PC-9 (cell line): ENCODE results near the gene TANGO6. TPM values are rescaled to one million over a fixed set of nuclear protein-coding genes. Genes with fewer than 3 reads are reported as not detected.

Source experiments
- BruUV-seq: library from RNA; stranded (reverse); fragments of 400-500 nt; replicated peaks from 2 replicates; lab custom pipeline; 2021; lab: Mats Ljungman, UMichigan
- CTCF ChIA-PET: fragments of 300-600 bp; sonication (Branson Sonifier 250); formaldehyde crosslinking; loops from one replicate; lab custom pipeline; 2022; ENCODE audit warnings: antibody characterized with exemption; lab: Charles Lee
- POLR2A ChIA-PET: fragments of 300-600 bp; sonication (Branson Sonifier 250); formaldehyde crosslinking; loops from one replicate; lab custom pipeline; 2022; ENCODE audit warnings: antibody characterized with exemption; ENCODE audit not compliant: unreplicated experiment; lab: Charles Lee
- DNase-seq, 2 experiments: peaks; one replicate each; pipeline versions ENCODE4 v3.0.0 to v3.0.0-alpha.2; 2015 to 2022; ENCODE audit warnings: mixed read lengths in 1 of 2
- H2AFZ ChIP-seq: fragments of 200-600 bp; sonication (generic); 2 replicates; pipeline ENCODE4 v1.8.1; 2017; ENCODE audit warnings: antibody characterized with exemption
- H3F3A ChIP-seq: fragments of 200-600 bp; sonication (generic); 2 replicates; pipeline ENCODE4 v1.8.1; 2017; ENCODE audit warnings: antibody characterized with exemption, mild to moderate bottlenecking, low read depth; ENCODE audit not compliant: insufficient read depth
- H3K27ac ChIP-seq: fragments of 200-600 bp; sonication (generic); 2 replicates; pipeline ENCODE4 v1.6.1; 2016; ENCODE audit warnings: mixed run types
- H3K27me3 ChIP-seq: fragments of 200-600 bp; sonication (generic); 2 replicates; pipeline ENCODE4 v1.6.1; 2016; ENCODE audit warnings: low read depth, mixed run types; ENCODE audit not compliant: insufficient read depth
- H3K36me3 ChIP-seq: fragments of 200-600 bp; sonication (generic); 2 replicates; pipeline ENCODE4 v1.6.1; 2016; ENCODE audit warnings: low read depth, mixed run types
- H3K4me1 ChIP-seq: fragments of 200-600 bp; sonication (generic); replicated peaks from 2 replicates; pipeline ENCODE4 v1.6.1; 2016; ENCODE audit warnings: mixed run types; ENCODE audit not compliant: insufficient read depth
- H3K4me2 ChIP-seq: fragments of 200-600 bp; sonication (generic); 2 replicates; pipeline ENCODE4 v1.6.1; 2017; ENCODE audit warnings: mixed run types
- H3K4me3 ChIP-seq: fragments of 200-600 bp; sonication (generic); 2 replicates; pipeline ENCODE4 v1.6.1; 2016; ENCODE audit warnings: mixed run types
- H3K79me2 ChIP-seq: fragments of 200-600 bp; sonication (generic); 2 replicates; pipeline ENCODE4 v1.6.1; 2017; ENCODE audit warnings: low read depth, mixed run types
- H3K9me2 ChIP-seq: fragments of 200-600 bp; sonication (generic); 2 replicates; pipeline ENCODE4 v1.8.1; 2017; ENCODE audit warnings: mild to moderate bottlenecking; ENCODE audit not compliant: insufficient read depth
- H3K9me3 ChIP-seq: fragments of 200-600 bp; sonication (generic); 2 replicates; pipeline ENCODE4 v1.8.1; 2016; ENCODE audit warnings: low read depth; ENCODE audit not compliant: insufficient read depth
- H4K20me1 ChIP-seq: fragments of 200-600 bp; sonication (generic); 2 replicates; pipeline ENCODE4 v1.8.1; 2017; ENCODE audit not compliant: insufficient read depth
- CTCF ChIP-seq: fragments of 200-600 bp; sonication (generic); conservative IDR thresholded peaks from 2 replicates; pipeline ENCODE4 v1.6.1; 2017; ENCODE audit warnings: mixed run types, antibody characterized with exemption, mild to moderate bottlenecking, moderate library complexity
- EZH2 ChIP-seq: fragments of 200-600 bp; sonication (generic); IDR thresholded peaks from 2 replicates; pipeline ENCODE4 v1.8.0; 2017; ENCODE audit warnings: antibody characterized with exemption, low read depth
- intact Hi-C: fragments of 100-400 bp; cut with micrococcal nuclease; formaldehyde crosslinking; loops from one replicate; pipeline ENCODE4 v1.10.0; 2022; ENCODE audit not compliant: unreplicated experiment
- total RNA-seq: library from RNA; stranded (reverse); gene quantifications from 2 replicates; pipeline ENCODE4 v1.2.3, GENCODE V29; 2021

TANGO6 gene
- total RNA-seq, 1 experiment from 2014 or later: 5.8 TPM

- POLR2A ChIA-PET: interaction anchor here (0.6 kb wide), 1 partner anchor 332 kb away, joined by 9 read pairs; no protein-coding TSS in a partner anchor
- intact Hi-C loops: no loop called here
Observed at GRCh38 chr16:69088684-69089083, 245.4 kb downstream of the TANGO6 start.

GRCh38 chr16:69089091-69089910 lies 246.0 kb downstream of the TANGO6 start:
- Histone ChIP-seq H3K36me3 (no peaks in the 10 kb centered on the region), H3K4me2 (peak overlapping the region; percentile 67), H3K4me1 (peaks cover 23% of the 10 kb centered on the region), H3K27me3 (no peaks in the 10 kb centered on the region), H3K9me2 (no peaks in the 10 kb centered on the region), H3K79me2 (no peaks in the 10 kb centered on the region), H2AFZ (peak overlapping the region; percentile 66; the same call in 1 of the 2 replicates), H3F3A (peaks cover 9% of the 10 kb centered on the region), H3K4me3 (peak overlapping the region; percentile 11; the same call in 1 of the 2 replicates), H3K9me3 (no peaks in the 10 kb centered on the region), H3K27ac (no peak overlapping the region), H4K20me1 (no peaks in the 10 kb centered on the region)
- TF ChIP-seq CTCF (no peak), EZH2 (no peak)
- POLR2A ChIA-PET: interaction anchor here (0.6 kb wide), 1 partner anchor 332 kb away, joined by 9 read pairs; no protein-coding TSS in a partner anchor
- CTCF ChIA-PET: interaction anchor here (0.6 to 0.8 kb wide), 2 partner anchors 12 to 15 kb away, joined by 3 to 4 read pairs; no protein-coding TSS in a partner anchor
- intact Hi-C loops: no loop called here
- DNase-seq: peak; percentile 55 to 62
- no TSS peak for BruUV-seq

More at GRCh38 chr16:69088684-69089083, 245.4 kb downstream of the TANGO6 start:
- Histone ChIP-seq H4K20me1 (no peaks in the 10 kb centered on the region), H3K36me3 (no peaks in the 10 kb centered on the region), H3K4me1 (peaks cover 23% of the 10 kb centered on the region), H3K4me2 (peak overlapping the region; percentile 67), H3K27me3 (no peaks in the 10 kb centered on the region), H2AFZ (no peak overlapping the region), H3K79me2 (no peaks in the 10 kb centered on the region), H3K9me3 (no peaks in the 10 kb centered on the region), H3K4me3 (no peak overlapping the region), H3F3A (peaks cover 9% of the 10 kb centered on the region), H3K27ac (no peak overlapping the region), H3K9me2 (no peaks in the 10 kb centered on the region)
- CTCF ChIA-PET: interaction anchor here (0.6 kb wide), 1 partner anchor 15 kb away, joined by 4 read pairs; no protein-coding TSS in a partner anchor
- DNase-seq: no peak
- BruUV-seq: no TSS peak
- TF ChIP-seq CTCF: no peak
- TF ChIP-seq EZH2: no peak

GRCh38 chr16:69093974-69094373 lies 250.6 kb downstream of the TANGO6 start:
- H3K9me2 ChIP-seq: no peaks in the 10 kb centered on the region
- H3K36me3 ChIP-seq: no peaks in the 10 kb centered on the region
- peaks cover 13% of the 10 kb centered on the region for H3K4me1 ChIP-seq
- ChIA-PET POLR2A (no interaction called here), CTCF (interaction anchor here (0.7 kb wide), 1 partner anchor 100 kb away, joined by 3 read pairs; no protein-coding TSS in a partner anchor)
- H3K79me2 ChIP-seq: no peaks in the 10 kb centered on the region
- H3K4me3 ChIP-seq: no peak overlapping the region
- no peak overlapping the region for H3K4me2 ChIP-seq
- intact Hi-C loops: no loop called here
- no peak overlapping the region for H2AFZ ChIP-seq
- DNase-seq: no peak
- H3K9me3 ChIP-seq: no peaks in the 10 kb centered on the region
- no peaks in the 10 kb centered on the region for H3K27me3 ChIP-seq
- no peaks in the 10 kb centered on the region for H4K20me1 ChIP-seq
- TF ChIP-seq EZH2 (no peak), CTCF (no peak)
- H3K27ac ChIP-seq: no peak overlapping the region
- H3F3A ChIP-seq: peaks cover 5% of the 10 kb centered on the region
- BruUV-seq: no TSS peak
